Astrocyte of the spinal cord (primary cell): ENCODE results near the gene MEF2C.

Experiments used
- DNase-seq: peaks from one replicate; pipeline ENCODE4 v3.0.0; 2011; ENCODE audit warnings: low read depth, low spot score
- H3K4me3 ChIP-seq: 2 replicates; pipeline ENCODE4 v1.5.1; 2011; ENCODE audit warnings: low read depth, mild to moderate bottlenecking, low read length, moderate library complexity
- in situ Hi-C: cut with HindIII; loops from 2 replicates; pipeline ENCODE4 v1.10.0; 2017; ENCODE audit warnings: low sequenced_read_pairs
- TF ChIP-seq, protein P1 (sequence below): IDR thresholded peaks from 2 replicates; pipeline ENCODE4 v1.5.1; 2012; ENCODE audit warnings: low read depth, mild to moderate bottlenecking, low read length, inconsistent platforms

The MEF2C gene

DNA sequence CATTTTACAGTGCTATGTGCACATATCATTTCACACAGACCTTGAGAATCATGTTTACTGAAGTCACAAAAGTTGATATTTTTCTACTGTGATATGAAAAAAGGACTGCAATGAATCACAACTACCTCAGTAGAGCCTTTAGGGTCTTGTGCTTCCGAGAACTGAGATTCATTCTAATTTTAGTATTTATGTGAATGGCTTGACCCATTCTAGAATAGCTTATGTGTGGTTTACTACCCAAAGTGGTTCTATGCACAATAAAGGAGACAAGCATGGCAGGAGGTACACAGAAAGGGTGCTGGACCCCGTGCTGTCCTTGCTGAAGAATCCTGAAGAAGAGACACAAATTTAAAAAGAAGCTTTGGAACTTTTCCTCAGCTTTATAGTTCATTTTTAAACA is 28.2 kb downstream of the MEF2C start:
- in situ Hi-C loops, result no loop called here
- no peak for DNase-seq
- H3K4me3 ChIP-seq, result no peak overlapping the region
- TF ChIP-seq, protein P1, sequence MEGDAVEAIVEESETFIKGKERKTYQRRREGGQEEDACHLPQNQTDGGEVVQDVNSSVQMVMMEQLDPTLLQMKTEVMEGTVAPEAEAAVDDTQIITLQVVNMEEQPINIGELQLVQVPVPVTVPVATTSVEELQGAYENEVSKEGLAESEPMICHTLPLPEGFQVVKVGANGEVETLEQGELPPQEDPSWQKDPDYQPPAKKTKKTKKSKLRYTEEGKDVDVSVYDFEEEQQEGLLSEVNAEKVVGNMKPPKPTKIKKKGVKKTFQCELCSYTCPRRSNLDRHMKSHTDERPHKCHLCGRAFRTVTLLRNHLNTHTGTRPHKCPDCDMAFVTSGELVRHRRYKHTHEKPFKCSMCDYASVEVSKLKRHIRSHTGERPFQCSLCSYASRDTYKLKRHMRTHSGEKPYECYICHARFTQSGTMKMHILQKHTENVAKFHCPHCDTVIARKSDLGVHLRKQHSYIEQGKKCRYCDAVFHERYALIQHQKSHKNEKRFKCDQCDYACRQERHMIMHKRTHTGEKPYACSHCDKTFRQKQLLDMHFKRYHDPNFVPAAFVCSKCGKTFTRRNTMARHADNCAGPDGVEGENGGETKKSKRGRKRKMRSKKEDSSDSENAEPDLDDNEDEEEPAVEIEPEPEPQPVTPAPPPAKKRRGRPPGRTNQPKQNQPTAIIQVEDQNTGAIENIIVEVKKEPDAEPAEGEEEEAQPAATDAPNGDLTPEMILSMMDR, result no peak

DNA sequence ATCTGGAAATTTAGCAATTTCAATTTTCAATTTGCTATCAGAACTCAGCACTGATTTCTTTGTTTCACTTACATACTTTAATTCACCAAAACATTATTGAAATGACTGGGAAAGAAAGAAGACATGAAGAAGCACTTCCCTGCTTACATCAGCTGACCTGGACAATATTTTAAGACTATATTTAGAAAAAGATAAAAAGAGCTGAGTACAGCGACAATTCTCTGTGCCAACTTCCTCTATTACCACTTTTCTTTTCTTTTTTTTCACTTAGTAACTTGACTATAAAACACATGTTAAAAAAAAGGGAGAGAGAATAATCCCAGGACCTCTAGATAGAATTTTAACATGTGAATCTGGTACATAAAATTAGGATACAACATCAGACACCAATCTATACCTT is 35.6 kb downstream of the MEF2C start:
- H3K4me3 ChIP-seq, result no peak overlapping the region
- in situ Hi-C loops, result no loop called here
- no peak for DNase-seq
- TF ChIP-seq, protein P1, result no peak

DNA sequence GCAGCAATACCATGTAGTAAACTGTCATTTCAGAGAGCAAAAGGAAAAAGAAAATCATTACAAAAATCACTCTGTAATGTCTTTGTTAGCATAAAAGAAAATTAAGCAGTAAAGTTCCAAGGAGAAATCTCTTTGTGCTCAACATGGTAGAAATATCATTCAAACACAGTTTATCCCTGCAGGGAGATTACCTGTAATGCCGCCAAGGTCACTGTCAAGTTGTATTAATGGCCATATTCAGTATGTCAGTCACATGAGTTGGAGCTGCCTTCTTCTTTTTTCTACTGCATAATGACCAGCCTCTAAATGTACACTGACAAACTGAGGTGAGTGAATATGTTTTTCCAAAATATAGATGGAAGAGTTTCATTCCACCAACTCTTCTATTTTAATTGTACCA is 36.5 kb downstream of the MEF2C start:
- H3K4me3 ChIP-seq, result no peak overlapping the region
- DNase-seq, result no peak
- TF ChIP-seq, protein P1, result no peak
- in situ Hi-C loops, result no loop called here

DNA sequence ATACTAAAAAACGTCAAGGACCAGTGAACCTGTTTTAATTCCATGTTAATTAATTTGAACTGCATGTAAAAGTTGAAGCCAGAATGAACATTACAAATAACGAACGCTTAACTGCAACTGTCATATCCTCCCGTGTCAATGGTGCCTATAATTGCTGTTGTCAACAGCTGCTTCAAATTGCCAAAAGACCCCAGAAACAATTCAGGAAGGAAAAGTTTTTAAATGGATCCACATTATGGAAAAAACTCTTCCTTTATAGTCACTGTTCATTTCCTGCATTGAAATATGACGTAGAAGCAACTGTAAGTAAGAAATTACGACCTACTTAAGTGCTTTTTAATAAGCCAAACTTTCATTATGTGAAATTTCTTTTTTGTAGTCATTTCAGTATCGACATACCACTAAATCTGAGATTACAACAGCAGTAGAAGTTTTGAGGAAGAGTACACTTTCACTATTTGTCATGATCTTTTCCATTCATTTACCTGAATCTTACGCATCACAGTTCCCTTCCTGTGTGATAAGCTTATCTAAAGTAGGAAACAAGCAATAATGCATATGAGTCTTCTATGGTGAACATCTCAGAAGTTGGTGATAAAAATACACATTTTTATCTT is 37.8 kb downstream of the MEF2C start:
- in situ Hi-C loops, result no loop called here
- H3K4me3 ChIP-seq, result no peak overlapping the region
- TF ChIP-seq, protein P1, result no peak
- DNase-seq, result no peak

DNA sequence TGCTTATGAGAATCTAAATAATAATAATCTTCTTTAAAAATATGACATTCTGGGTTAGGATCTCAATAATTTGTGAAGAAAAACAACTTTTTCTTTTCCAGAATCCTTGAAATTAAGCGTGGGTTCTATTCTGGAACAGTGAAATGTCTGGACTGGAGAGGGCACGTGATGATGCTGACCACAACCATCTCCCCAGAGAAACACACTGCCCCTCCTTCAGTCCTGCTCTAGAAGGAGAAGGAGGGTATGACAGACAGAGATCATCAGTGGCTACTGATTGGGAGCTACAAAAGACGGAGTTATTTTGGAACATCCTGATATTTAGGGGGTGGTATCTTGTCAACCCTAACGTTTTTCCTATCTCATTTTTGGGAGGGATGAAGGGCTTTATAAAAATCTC is 40.2 kb downstream of the MEF2C start:
- H3K4me3 ChIP-seq, result no peak overlapping the region
- TF ChIP-seq, protein P1, result no peak
- no peak for DNase-seq
- in situ Hi-C loops, result no loop called here

DNA sequence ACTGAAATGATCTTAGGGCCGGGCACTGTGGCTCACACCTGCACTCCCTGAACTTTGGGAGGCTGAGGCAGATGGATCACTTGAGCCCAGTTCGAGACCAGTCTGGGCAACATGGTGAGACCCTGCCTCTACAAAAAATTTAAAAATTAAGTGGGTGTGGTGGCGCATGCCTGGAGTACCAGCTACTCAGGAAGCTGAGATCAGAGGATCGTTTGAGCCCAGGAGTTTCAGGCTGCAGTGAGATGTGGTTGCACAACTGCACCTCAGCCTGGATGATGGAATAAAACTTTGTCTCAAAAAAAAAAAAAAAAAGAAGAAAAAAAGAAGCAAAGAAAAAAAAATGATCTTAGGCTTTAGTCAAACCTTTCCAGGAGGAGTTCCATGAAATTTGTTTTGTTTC is 41.8 kb downstream of the MEF2C start:
- H3K4me3 ChIP-seq, result no peak overlapping the region
- in situ Hi-C loops, result no loop called here
- TF ChIP-seq, protein P1, result no peak
- no peak for DNase-seq

DNA sequence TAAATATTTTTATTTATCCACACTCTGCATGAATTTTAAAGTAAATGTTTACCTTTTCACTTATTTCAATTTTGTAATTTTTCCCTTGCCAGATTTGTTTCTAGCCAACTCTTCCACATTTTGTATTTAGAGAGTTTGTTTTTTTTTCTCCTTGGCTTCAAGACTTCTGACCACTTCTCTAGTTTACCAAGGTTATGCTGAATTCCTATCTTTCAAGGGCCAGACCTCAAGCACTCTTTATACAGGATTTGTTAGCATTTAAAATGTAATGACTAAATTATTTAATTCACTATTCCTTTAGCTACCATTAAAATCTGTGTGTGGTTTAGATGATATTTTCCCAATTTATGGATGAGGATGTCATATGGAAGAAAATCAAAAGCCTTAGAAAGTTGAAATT is 42.5 kb downstream of the MEF2C start:
- H3K4me3 ChIP-seq, result no peak overlapping the region
- in situ Hi-C loops, result no loop called here
- TF ChIP-seq, protein P1, result no peak
- DNase-seq, result no peak
